ENCODE data around the gene SRMS. TPM values are rescaled to one million over a fixed set of nuclear protein-coding genes. Genes with fewer than 3 reads are reported as not detected.

SRMS gene
- total and polyA plus RNA-seq, 4 donors: not detected

- WGBS: 98% methylated on average over 61 of the region's 61 CpGs
- H3K36me3 ChIP-seq (ENCODE audit: control insufficient read depth in 4 of 4, insufficient read depth in 3 of 4, low read depth in 1 of 4, low read length in 3 of 4): peaks cover 0 to 59% (median 39%) of the 10 kb centered on the region in 4 donors
- H3K4me1 ChIP-seq (ENCODE audit: control insufficient read depth in 4 of 4, insufficient read depth in 4 of 4, low read length in 3 of 4): peaks cover 0 to 9% (median 3%) of the 10 kb centered on the region in 4 donors
- H3K4me3 ChIP-seq (ENCODE audit: low read depth in 1 of 3, low read length in 3 of 3): no peak overlapping the region
- no peaks in the 10 kb centered on the region for H3K9me3 ChIP-seq (ENCODE audit: control insufficient read depth in 4 of 4, low read length in 3 of 4)
- TF ChIP-seq SP1 (IDR thresholded peaks at IDR 0.05) (no peak), ZBTB33 (IDR thresholded peaks at IDR 0.05) (no peak), TAF1 (conservative IDR thresholded peaks at IDR 0.05) (no peak), HNF4G (IDR thresholded peaks at IDR 0.05) (no peak), RXRA (IDR thresholded peaks at IDR 0.05) (no peak)
- H3K9ac ChIP-seq (ENCODE audit: low read depth in 1 of 2, low read length in 2 of 2): no peak overlapping the region
- H3K27me3 ChIP-seq (ENCODE audit: control insufficient read depth in 4 of 4, insufficient read depth in 4 of 4, low read length in 3 of 4): no peaks in the 10 kb centered on the region
- no peak overlapping the region for H3K27ac ChIP-seq (ENCODE audit: low read depth in 1 of 2, low read length in 2 of 2)
- DNase-seq (ENCODE audit: low spot score): no peak
Measured at GRCh38 chr20:63565021-63565698, 17.6 kb upstream of the SRMS start.

- 97% methylated on average over 62 of the region's 62 CpGs for WGBS
- Histone ChIP-seq H3K36me3 (ENCODE audit: control insufficient read depth in 4 of 4, insufficient read depth in 3 of 4, low read depth in 1 of 4, low read length in 3 of 4) (peaks cover 0 to 63% (median 44%) of the 10 kb centered on the region in 4 donors), H3K27ac (ENCODE audit: low read depth in 1 of 2, low read length in 2 of 2) (no peak overlapping the region), H3K9me3 (ENCODE audit: control insufficient read depth in 4 of 4, low read length in 3 of 4) (no peaks in the 10 kb centered on the region), H3K4me1 (ENCODE audit: control insufficient read depth in 4 of 4, insufficient read depth in 4 of 4, low read length in 3 of 4) (peaks cover 0 to 9% (median 3%) of the 10 kb centered on the region in 4 donors), H3K4me3 (ENCODE audit: low read depth in 1 of 3, low read length in 3 of 3) (no peak overlapping the region), H3K27me3 (ENCODE audit: control insufficient read depth in 4 of 4, insufficient read depth in 4 of 4, low read length in 3 of 4) (no peaks in the 10 kb centered on the region), H3K9ac (ENCODE audit: low read depth in 1 of 2, low read length in 2 of 2) (no peak overlapping the region)
- TF ChIP-seq YY1 (IDR thresholded peaks at IDR 0.05) (no peak), HNF4A (conservative IDR thresholded peaks at IDR 0.05) (no peak), RXRA (IDR thresholded peaks at IDR 0.05) (no peak), TAF1 (conservative IDR thresholded peaks at IDR 0.05) (no peak), SP1 (IDR thresholded peaks at IDR 0.05) (no peak), FOXA1 (IDR thresholded peaks at IDR 0.05) (no peak), MAX (IDR thresholded peaks at IDR 0.05) (no peak), JUND (IDR thresholded peaks at IDR 0.05) (no peak), NR2F2 (IDR thresholded peaks at IDR 0.05) (no peak), GABPA (IDR thresholded peaks at IDR 0.05 in 1 of 2, conservative IDR thresholded peaks at IDR 0.05 in 1 of 2) (no peak), RAD21 (IDR thresholded peaks at IDR 0.05) (no peak), ATF3 (IDR thresholded peaks at IDR 0.05) (no peak), REST (IDR thresholded peaks at IDR 0.05) (no peak), FOXA2 (IDR thresholded peaks at IDR 0.05) (no peak), ZBTB33 (IDR thresholded peaks at IDR 0.05) (no peak), EGR1 (IDR thresholded peaks at IDR 0.05; ENCODE audit: low read depth in 2 of 2) (no peak), HNF4G (IDR thresholded peaks at IDR 0.05) (no peak), CTCF (IDR thresholded peaks at IDR 0.05; ENCODE audit: low read depth, low read length, missing input control) (no peak)
- no peak for DNase-seq (ENCODE audit: low spot score)
Measured at GRCh38 chr20:63564036-63564810, 16.7 kb upstream of the SRMS start.

Data from liver (tissue), 9 donors.